IPS-18c (cell line): ENCODE data around the gene LEMD3.

ENCODE experiments used
- H3K4me3 ChIP-seq: 2 replicates; pipeline ENCODE4 v1.7.0; 2013; ENCODE audit warnings: low read depth, mild to moderate bottlenecking, low read length, moderate library complexity; ENCODE audit not compliant: insufficient read depth
- H3K9me3 ChIP-seq: one replicate; pipeline ENCODE4 v1.6.1; 2013; ENCODE audit warnings: mild to moderate bottlenecking, low read length, moderate library complexity; ENCODE audit not compliant: control insufficient read depth, insufficient read depth

Gene LEMD3

GRCh38 chr12:65195387-65196055 lies 26.1 kb downstream of the LEMD3 start:
- H3K9me3 ChIP-seq = no peaks in the 10 kb centered on the region
- no peak overlapping the region for H3K4me3 ChIP-seq

GRCh38 chr12:65196762-65197567 lies 27.6 kb downstream of the LEMD3 start:
- no peak overlapping the region for H3K4me3 ChIP-seq
- H3K9me3 ChIP-seq = no peaks in the 10 kb centered on the region

GRCh38 chr12:65199604-65200003 lies 30.2 kb downstream of the LEMD3 start:
- H3K4me3 ChIP-seq = no peak overlapping the region
- no peaks in the 10 kb centered on the region for H3K9me3 ChIP-seq

- Histone ChIP-seq H3K4me3 (no peak overlapping the region), H3K9me3 (no peaks in the 10 kb centered on the region)
Observed at GRCh38 chr12:65200007-65200665, 30.8 kb downstream of the LEMD3 start.

- Histone ChIP-seq H3K9me3 (no peaks in the 10 kb centered on the region), H3K4me3 (no peak overlapping the region)
Observed at GRCh38 chr12:65203376-65203775, 34.0 kb downstream of the LEMD3 start.

GRCh38 chr12:65204886-65205525 lies 35.6 kb downstream of the LEMD3 start:
- no peaks in the 10 kb centered on the region for H3K9me3 ChIP-seq

GRCh38 chr12:65205886-65206285 lies 36.5 kb downstream of the LEMD3 start:
- Histone ChIP-seq H3K9me3 (no peaks in the 10 kb centered on the region), H3K4me3 (no peak overlapping the region)

More at GRCh38 chr12:65204886-65205525, 35.6 kb downstream of the LEMD3 start:
- H3K4me3 ChIP-seq = no peak overlapping the region

- Histone ChIP-seq H3K4me3 (no peak overlapping the region), H3K9me3 (no peaks in the 10 kb centered on the region)
Observed at GRCh38 chr12:65208125-65208524, 38.7 kb downstream of the LEMD3 start.

GRCh38 chr12:65208964-65209654 lies 39.7 kb downstream of the LEMD3 start:
- Histone ChIP-seq H3K4me3 (no peak overlapping the region), H3K9me3 (no peaks in the 10 kb centered on the region)

- Histone ChIP-seq H3K9me3 (no peaks in the 10 kb centered on the region), H3K4me3 (no peak overlapping the region)
Observed at GRCh38 chr12:65209655-65210043, 40.3 kb downstream of the LEMD3 start.

- H3K9me3 ChIP-seq = peaks cover 3% of the 10 kb centered on the region
- no peak overlapping the region for H3K4me3 ChIP-seq
Observed at GRCh38 chr12:65217086-65217485, 47.7 kb downstream of the LEMD3 start.

GRCh38 chr12:65220761-65221160 lies 51.4 kb downstream of the LEMD3 start:
- Histone ChIP-seq H3K9me3 (peaks cover 3% of the 10 kb centered on the region), H3K4me3 (no peak overlapping the region)

- Histone ChIP-seq H3K9me3 (no peaks in the 10 kb centered on the region), H3K4me3 (no peak overlapping the region)
Observed at GRCh38 chr12:65229441-65229840, 60.1 kb downstream of the LEMD3 start.

GRCh38 chr12:65232476-65233077 lies 63.2 kb downstream of the LEMD3 start:
- Histone ChIP-seq H3K9me3 (no peaks in the 10 kb centered on the region), H3K4me3 (no peak overlapping the region)

GRCh38 chr12:65237153-65237552 lies 67.8 kb downstream of the LEMD3 start:
- H3K4me3 ChIP-seq = no peak overlapping the region

GRCh38 chr12:65238609-65239008 lies 69.2 kb downstream of the LEMD3 start:
- no peaks in the 10 kb centered on the region for H3K9me3 ChIP-seq

More at GRCh38 chr12:65237153-65237552, 67.8 kb downstream of the LEMD3 start:
- H3K9me3 ChIP-seq = no peaks in the 10 kb centered on the region

More at GRCh38 chr12:65238609-65239008, 69.2 kb downstream of the LEMD3 start:
- no peak overlapping the region for H3K4me3 ChIP-seq
